NOMO-1 treated with DMSO at 0.1 percent for 48 hours (cell line): Measurements from ENCODE around the gene KCNH2.
"Not testable (repeated sequence)": the region's sequence is repeated elsewhere in the genome, so short reads cannot be mapped to it uniquely, and the experiment has no call there.

Experiments
- DNase-seq: peaks from one replicate; lab custom pipeline; 2025; ENCODE audit not compliant: unreplicated experiment; lab: John Stamatoyannopoulos, UW

Gene KCNH2

GRCh38 chr7:150910996-150911422 lies 67.1 kb downstream of the KCNH2 start:
- DNase-seq = no peak

- not testable (repeated sequence) for DNase-seq
These were observed 67.7 kb downstream of the KCNH2 start for GRCh38 chr7:150910305-150910995.

- DNase-seq = no peak
These were observed 68.7 kb downstream of the KCNH2 start for GRCh38 chr7:150909200-150909995.

- DNase-seq = no peak
These were observed 69.9 kb downstream of the KCNH2 start for GRCh38 chr7:150908173-150908572.

GRCh38 chr7:150904011-150904909 lies 73.9 kb downstream of the KCNH2 start:
- DNase-seq = no peak

- DNase-seq = no peak
These were observed 74.5 kb downstream of the KCNH2 start for GRCh38 chr7:150903606-150904005.

- DNase-seq = no peak
These were observed 75.8 kb downstream of the KCNH2 start for GRCh38 chr7:150902078-150903033.

DNA sequence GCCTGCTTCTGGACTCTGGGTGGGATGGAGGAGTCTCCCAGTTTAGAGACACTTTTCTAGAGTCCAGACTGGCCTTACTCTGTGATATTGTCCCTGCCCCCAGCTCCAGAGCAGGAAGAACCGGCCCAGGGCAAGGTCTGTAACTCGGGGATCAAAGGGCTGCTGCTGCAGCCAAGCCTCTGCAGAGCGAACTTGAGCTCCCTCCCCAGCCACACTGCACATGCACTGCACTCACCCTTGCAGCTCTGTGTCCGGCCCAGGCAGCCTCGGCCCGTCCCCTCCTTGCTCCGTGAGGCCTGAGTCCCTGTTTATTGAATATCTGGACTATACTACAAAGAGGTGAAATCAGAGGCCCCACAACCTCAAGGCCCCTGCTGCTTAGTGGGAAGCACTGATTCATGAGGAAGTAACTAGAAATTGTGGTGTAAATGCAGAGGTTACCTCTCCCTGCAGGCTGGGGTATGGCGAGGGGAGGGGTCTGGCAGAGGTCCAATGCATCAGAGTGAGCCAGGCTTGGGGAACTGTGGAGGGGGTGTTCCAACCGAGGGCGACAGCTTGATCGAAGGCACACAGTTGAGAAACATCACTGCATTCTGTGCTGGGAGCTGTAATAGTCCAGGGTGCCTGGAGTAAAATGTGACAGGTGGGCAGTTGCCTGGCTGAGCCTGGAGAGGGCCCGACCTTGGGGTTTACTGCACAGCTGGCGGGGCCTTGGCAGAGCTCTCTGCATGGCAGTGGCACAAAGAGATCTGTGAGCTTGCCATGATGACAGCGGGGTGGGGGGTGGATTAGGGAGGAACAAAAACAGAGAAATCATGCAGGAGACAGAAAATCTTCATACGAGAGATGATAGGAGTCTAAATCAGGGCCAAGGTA lies 76.7 kb downstream of the KCNH2 start:
- DNase-seq = no peak

DNA sequence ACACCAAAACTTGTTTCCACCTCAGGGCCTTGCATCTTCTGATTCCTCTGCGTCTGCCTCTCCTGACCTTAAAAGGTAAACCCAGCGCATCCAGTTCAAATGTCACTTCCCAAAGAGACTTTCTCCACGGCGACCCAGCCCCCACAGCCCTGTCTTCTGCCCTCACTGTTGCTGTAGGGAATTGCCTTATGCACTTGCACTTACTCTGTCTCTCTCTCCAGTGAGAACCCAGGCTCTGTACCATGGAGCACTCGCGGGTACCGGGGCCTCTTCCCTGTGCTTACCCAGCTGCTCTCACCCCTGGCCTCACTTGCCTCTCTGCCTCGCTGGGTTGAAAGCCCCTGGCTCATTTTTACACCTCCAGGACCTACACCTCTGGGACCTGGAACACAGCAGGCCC lies 77.4 kb downstream of the KCNH2 start:
- DNase-seq = no peak

DNA sequence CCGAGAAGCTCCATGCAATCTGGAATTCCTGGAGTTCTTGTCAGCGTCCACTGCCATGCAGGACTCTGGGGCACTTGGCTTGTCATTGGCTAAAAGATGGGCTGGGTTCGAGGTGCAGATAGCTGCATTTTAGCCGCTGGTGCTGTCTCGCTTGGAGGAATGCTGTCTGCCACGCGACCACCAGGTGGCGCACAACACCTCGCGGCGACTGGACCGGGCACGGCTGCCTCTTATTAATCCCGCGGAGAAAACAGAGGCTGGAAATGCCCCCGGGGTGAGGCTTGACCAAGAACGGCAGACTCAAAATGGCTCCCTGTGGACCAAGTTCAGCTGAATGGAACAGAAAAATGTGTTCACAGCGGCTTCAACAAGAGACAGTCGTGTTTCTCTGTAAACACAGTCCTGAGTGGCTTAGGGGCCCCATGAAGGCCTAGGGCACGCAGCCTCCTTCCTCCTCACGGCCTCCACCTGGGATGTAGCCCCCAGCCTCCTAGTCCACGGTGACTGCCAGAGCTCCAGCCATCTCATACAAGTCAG lies 79.6 kb downstream of the KCNH2 start:
- no peak for DNase-seq

DNA sequence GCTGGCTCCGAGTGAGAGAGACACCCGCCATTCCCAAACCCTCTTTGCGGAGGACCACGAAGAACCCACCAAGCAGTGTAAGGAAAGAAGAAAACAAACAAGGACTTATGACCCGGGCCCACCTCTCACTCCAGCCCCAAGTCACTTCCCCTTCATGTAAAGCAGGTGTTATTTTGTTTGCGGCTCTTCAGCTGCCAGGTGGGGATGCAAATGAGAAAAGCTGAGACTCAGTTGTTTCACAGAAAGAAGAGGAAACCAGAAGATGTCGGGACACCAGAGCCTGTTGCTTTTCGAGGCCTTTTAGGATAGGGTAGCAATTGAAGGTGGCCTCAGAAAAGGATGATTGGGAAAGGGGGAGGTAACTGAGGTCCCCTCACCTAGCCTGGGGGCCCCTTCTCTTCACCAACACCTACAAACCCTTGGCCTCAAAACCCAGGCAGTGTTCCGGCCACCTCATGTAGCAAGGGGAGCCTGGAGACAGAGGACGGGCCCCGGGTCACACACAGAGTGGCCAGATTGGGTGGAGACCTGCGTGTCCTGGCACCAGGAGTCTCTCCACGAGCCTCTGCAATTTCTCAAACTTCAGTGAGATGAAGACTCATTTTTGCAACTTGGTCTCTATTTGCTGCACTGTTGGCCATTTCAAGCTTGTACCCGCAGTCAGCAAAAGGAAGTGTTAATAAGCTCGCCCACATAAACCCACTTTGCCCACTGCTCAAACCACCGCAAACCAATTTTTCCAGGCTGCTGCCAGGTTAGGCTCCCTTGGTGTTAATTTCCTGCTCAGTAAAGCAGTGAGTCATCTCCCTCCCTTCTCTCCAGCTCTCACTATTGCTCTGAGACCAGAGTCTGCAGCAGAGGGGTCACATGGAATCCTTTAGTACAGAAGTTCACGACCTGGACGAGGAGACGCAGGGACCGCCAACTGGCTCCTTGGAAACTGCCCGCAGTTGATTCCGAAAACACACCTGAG lies 80.3 kb downstream of the KCNH2 start:
- DNase-seq = no peak

DNA sequence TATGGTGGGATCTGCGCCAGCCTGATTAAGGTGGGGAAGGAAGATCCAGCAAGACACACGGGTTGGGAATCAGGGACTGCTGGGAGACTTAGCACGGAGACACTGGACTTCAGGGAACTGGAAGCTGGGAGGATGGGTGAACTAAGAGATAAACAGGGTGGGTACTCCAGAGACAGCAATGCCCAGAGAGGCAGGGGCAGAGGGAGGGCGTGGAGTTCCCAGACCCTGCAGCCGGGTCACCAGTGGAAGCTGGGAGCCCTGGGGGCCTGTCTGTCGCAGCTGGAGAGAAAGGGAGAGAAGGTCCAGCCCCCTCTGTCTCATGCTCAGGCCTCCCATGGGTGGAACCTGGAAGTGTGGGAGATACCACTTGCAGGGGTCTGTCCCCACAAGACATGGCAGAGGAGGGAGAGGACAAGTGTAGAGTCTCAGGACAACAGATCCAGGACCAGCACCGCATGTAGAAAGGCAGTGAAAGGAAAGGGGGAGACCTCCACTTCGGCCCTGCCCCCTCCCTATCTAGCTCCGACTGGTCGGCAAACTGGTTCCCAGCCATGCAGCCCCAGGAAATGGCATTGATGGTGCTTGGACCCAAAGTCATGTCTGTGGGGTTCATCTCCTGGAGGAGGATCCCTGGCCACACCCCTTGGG lies 81.4 kb downstream of the KCNH2 start:
- no peak for DNase-seq

- no peak for DNase-seq
These were observed 82.3 kb downstream of the KCNH2 start for GRCh38 chr7:150895809-150896208.
